ENCODE measurements around the gene NALCN. TPM values are rescaled to one million over a fixed set of nuclear protein-coding genes. Genes with fewer than 3 reads are reported as not detected.

The NALCN gene
- total RNA-seq, 1 experiment from 2014 or later = 8.5 TPM

DNA sequence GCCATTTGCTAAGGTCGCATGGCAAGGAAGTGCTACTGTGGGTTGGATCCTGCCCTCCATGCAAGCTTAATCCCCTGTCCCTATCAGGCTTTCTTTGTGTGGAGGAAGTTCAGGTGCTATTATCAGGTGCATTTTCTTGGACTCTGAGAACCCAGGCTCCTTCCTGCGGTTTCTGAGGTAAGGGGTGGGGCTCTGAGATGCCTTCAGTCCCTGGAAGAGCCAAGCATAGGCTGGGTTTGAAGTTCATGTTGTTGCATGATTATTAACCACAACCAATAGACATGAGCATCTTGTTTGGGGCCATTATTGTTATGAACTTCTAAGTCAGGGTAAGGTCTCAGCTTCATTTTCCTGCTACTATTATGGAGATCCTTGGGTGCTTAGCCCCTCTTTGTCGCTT lies 109.5 kb downstream of the NALCN start:
- no peak for TF ChIP-seq CTCF (IDR thresholded peaks at IDR 0.05; ENCODE audit: unreplicated experiment)
- no peak overlapping the region for H3K27ac Mint-ChIP-seq (ENCODE audit: low read depth, unreplicated experiment)
- intact Hi-C loops (cut with micrococcal nuclease) = loop anchor here (10.0 kb wide), 1 partner anchor 168 kb away; no protein-coding TSS in a partner anchor

GRCh38 chr13:101305981-101306411 lies 110.3 kb downstream of the NALCN start:
- Mint-ChIP-seq H3K4me3 (ENCODE audit: unreplicated experiment) (no peak overlapping the region), H3K27ac (ENCODE audit: low read depth, unreplicated experiment) (no peak overlapping the region), H3K27me3 (ENCODE audit: insufficient read depth, unreplicated experiment) (no peaks in the 10 kb centered on the region), H3K36me3 (ENCODE audit: insufficient read depth, unreplicated experiment) (no peaks in the 10 kb centered on the region), H3K4me1 (ENCODE audit: insufficient read depth, unreplicated experiment) (peaks cover 24% of the 10 kb centered on the region), H3K9me3 (ENCODE audit: unreplicated experiment) (no peaks in the 10 kb centered on the region)
- POLR2A ChIA-PET = no interaction called here
- no peak for DNase-seq (ENCODE audit: unreplicated experiment)
- CTCF ChIA-PET = interaction anchor here (1.6 kb wide), 1 partner anchor 162 kb away, joined by 4 read pairs; no protein-coding TSS in a partner anchor
- intact Hi-C loops (cut with micrococcal nuclease) = loop anchor here (10.0 kb wide), 1 partner anchor 169 kb away; no protein-coding TSS in a partner anchor
- BruUV-seq (replicated peaks) = no TSS peak
- no peak for TF ChIP-seq CTCF (IDR thresholded peaks at IDR 0.05; ENCODE audit: unreplicated experiment)

More for the DNA sequence above, 109.5 kb downstream of the NALCN start:
- no TSS peak for BruUV-seq (replicated peaks)
- ChIA-PET POLR2A (no interaction called here), CTCF (interaction anchor here (0.7 to 1.6 kb wide), 2 partner anchors 22 to 162 kb away, joined by 3 to 4 read pairs; no protein-coding TSS in a partner anchor)
- Mint-ChIP-seq H3K9me3 (ENCODE audit: unreplicated experiment) (no peaks in the 10 kb centered on the region), H3K36me3 (ENCODE audit: insufficient read depth, unreplicated experiment) (no peaks in the 10 kb centered on the region), H3K4me1 (ENCODE audit: insufficient read depth, unreplicated experiment) (peaks cover 24% of the 10 kb centered on the region), H3K27me3 (ENCODE audit: insufficient read depth, unreplicated experiment) (no peaks in the 10 kb centered on the region), H3K4me3 (ENCODE audit: unreplicated experiment) (no peak overlapping the region)
- no peak for DNase-seq (ENCODE audit: unreplicated experiment)

DNA sequence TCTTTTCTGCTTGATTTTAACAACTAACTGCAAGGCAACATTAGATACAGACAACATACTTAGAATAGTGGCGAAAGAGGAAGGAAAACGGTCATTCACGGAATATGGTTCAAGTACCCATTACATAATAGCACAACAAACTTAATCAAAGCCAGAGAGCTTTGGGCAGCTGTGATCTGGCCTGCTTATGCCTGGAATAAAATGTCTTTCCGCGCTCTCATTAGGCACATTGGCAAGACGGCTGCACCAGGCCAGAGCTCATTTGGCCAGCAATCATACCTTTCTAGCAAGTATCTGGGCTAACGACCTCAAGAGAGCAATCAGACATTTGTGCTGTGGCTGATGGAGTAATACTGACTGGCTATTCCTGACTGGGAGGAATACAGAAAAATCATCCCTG lies 112.8 kb downstream of the NALCN start:
- CTCF ChIA-PET = interaction anchor here (1.1 kb wide), 1 partner anchor 86 kb away, joined by 3 read pairs; no protein-coding TSS in a partner anchor
- Mint-ChIP-seq H3K36me3 (ENCODE audit: insufficient read depth, unreplicated experiment) (peaks cover 7% of the 10 kb centered on the region), H3K4me1 (ENCODE audit: insufficient read depth, unreplicated experiment) (peaks cover 5% of the 10 kb centered on the region), H3K27me3 (ENCODE audit: insufficient read depth, unreplicated experiment) (no peaks in the 10 kb centered on the region), H3K9me3 (ENCODE audit: unreplicated experiment) (no peaks in the 10 kb centered on the region), H3K4me3 (ENCODE audit: unreplicated experiment) (no peak overlapping the region), H3K27ac (ENCODE audit: low read depth, unreplicated experiment) (no peak overlapping the region)
- intact Hi-C loops (cut with micrococcal nuclease) = loop anchor here (10.0 kb wide), 1 partner anchor 171 kb away; no protein-coding TSS in a partner anchor
- BruUV-seq (replicated peaks) = no TSS peak
- TF ChIP-seq CTCF (IDR thresholded peaks at IDR 0.05; ENCODE audit: unreplicated experiment) = no peak
- POLR2A ChIA-PET = no interaction called here
- DNase-seq (ENCODE audit: unreplicated experiment) = no peak

- intact Hi-C loops (cut with micrococcal nuclease) = loop anchor here (10.0 kb wide), 1 partner anchor 174 kb away; no protein-coding TSS in a partner anchor
- no peak for TF ChIP-seq CTCF (IDR thresholded peaks at IDR 0.05; ENCODE audit: unreplicated experiment)
- CTCF ChIA-PET = interaction anchor here (0.7 to 1.1 kb wide), 3 partner anchors 86 to 173 kb away, joined by 3 read pairs; no protein-coding TSS in a partner anchor
- Mint-ChIP-seq H3K36me3 (ENCODE audit: insufficient read depth, unreplicated experiment) (peaks cover 11% of the 10 kb centered on the region), H3K4me1 (ENCODE audit: insufficient read depth, unreplicated experiment) (no peaks in the 10 kb centered on the region), H3K4me3 (ENCODE audit: unreplicated experiment) (no peak overlapping the region), H3K27me3 (ENCODE audit: insufficient read depth, unreplicated experiment) (no peaks in the 10 kb centered on the region), H3K9me3 (ENCODE audit: unreplicated experiment) (no peaks in the 10 kb centered on the region), H3K27ac (ENCODE audit: low read depth, unreplicated experiment) (no peak overlapping the region)
- BruUV-seq (replicated peaks) = no TSS peak
- no peak for DNase-seq (ENCODE audit: unreplicated experiment)
- POLR2A ChIA-PET = no interaction called here
These were observed 115.3 kb downstream of the NALCN start for GRCh38 chr13:101301053-101301452.
